ENCODE data around the gene TM4SF1.

TM4SF1 gene

GRCh38 chr3:149363053-149363452 is 14.4 kb downstream of the TM4SF1 start:
- DNase-seq, result no peak
- Histone ChIP-seq H3K4me3 (ENCODE audit: control insufficient read depth in 1 of 7, extremely low read depth in 1 of 7, insufficient read depth in 4 of 7, low read depth in 2 of 7, low read length in 6 of 7) (no peak overlapping the region), H3K9me3 (ENCODE audit: control extremely low read depth in 1 of 5, control insufficient read depth in 4 of 5, insufficient read depth in 2 of 5, low read depth in 1 of 5, low read length in 4 of 5) (no peaks in the 10 kb centered on the region), H3K27ac (ENCODE audit: insufficient read depth in 1 of 2, low read depth in 1 of 2, low read length in 2 of 2, poor library complexity in 1 of 2, severe bottlenecking in 2 of 2) (no peak overlapping the region), H3K4me1 (ENCODE audit: control extremely low read depth in 1 of 4, control insufficient read depth in 4 of 4, insufficient read depth in 4 of 4, low read length in 3 of 4) (peaks cover 0 to 7% (median 4%) of the 10 kb centered on the region in 4 experiments), H3K27me3 (replicated peaks in 2 of 5; ENCODE audit: control insufficient read depth in 4 of 5, insufficient read depth in 5 of 5, low read length in 4 of 5) (no peaks in the 10 kb centered on the region), H3K36me3 (ENCODE audit: control insufficient read depth in 4 of 4, insufficient read depth in 4 of 4, low read length in 3 of 4) (no peaks in the 10 kb centered on the region)
- CTCF ChIA-PET, result interaction anchor here (0.8 to 2.0 kb wide), 3 partner anchors 10 to 95 kb away, joined by 3 to 6 read pairs (median 4); no protein-coding TSS in a partner anchor
- POLR2A ChIA-PET, result no interaction called here
- 100% methylated on average over 2 of the region's 2 CpGs for WGBS (ENCODE audit: insufficient coverage)

GRCh38 chr3:149362366-149362765 is 15.1 kb downstream of the TM4SF1 start:
- no peak overlapping the region for H3K27ac ChIP-seq (ENCODE audit: insufficient read depth in 1 of 2, low read depth in 1 of 2, low read length in 2 of 2, poor library complexity in 1 of 2, severe bottlenecking in 2 of 2)

GRCh38 chr3:149356630-149357029 is 20.8 kb downstream of the TM4SF1 start:
- CTCF ChIA-PET, result interaction anchor here (1.8 kb wide), 2 partner anchors 14 to 124 kb away, joined by 7 to 8 read pairs; no protein-coding TSS in a partner anchor
- H3K9me3 ChIP-seq (ENCODE audit: control extremely low read depth in 1 of 5, control insufficient read depth in 4 of 5, insufficient read depth in 2 of 5, low read depth in 1 of 5, low read length in 4 of 5), result no peaks in the 10 kb centered on the region
- H3K36me3 ChIP-seq (ENCODE audit: control insufficient read depth in 4 of 4, insufficient read depth in 4 of 4, low read length in 3 of 4), result no peaks in the 10 kb centered on the region
- POLR2A ChIA-PET, result no interaction called here
- peaks cover 0 to 7% (median 0%) of the 10 kb centered on the region in 4 experiments for H3K4me1 ChIP-seq (ENCODE audit: control extremely low read depth in 1 of 4, control insufficient read depth in 4 of 4, insufficient read depth in 4 of 4, low read length in 3 of 4)
- 100% methylated on average over 2 of the region's 4 CpGs for WGBS (ENCODE audit: insufficient coverage)
- DNase-seq, result no peak
- no peak overlapping the region for H3K4me3 ChIP-seq (ENCODE audit: control insufficient read depth in 1 of 7, extremely low read depth in 1 of 7, insufficient read depth in 4 of 7, low read depth in 2 of 7, low read length in 6 of 7)
- H3K27me3 ChIP-seq (replicated peaks in 2 of 5; ENCODE audit: control insufficient read depth in 4 of 5, insufficient read depth in 5 of 5, low read length in 4 of 5), result no peaks in the 10 kb centered on the region
- H3K27ac ChIP-seq (ENCODE audit: insufficient read depth in 1 of 2, low read depth in 1 of 2, low read length in 2 of 2, poor library complexity in 1 of 2, severe bottlenecking in 2 of 2), result no peak overlapping the region

More at GRCh38 chr3:149362366-149362765, 15.1 kb downstream of the TM4SF1 start:
- WGBS (ENCODE audit: insufficient coverage), result 93% methylated on average over 4 of the region's 5 CpGs
- DNase-seq, result no peak
- Histone ChIP-seq H3K27me3 (replicated peaks in 2 of 5; ENCODE audit: control insufficient read depth in 4 of 5, insufficient read depth in 5 of 5, low read length in 4 of 5) (no peaks in the 10 kb centered on the region), H3K36me3 (ENCODE audit: control insufficient read depth in 4 of 4, insufficient read depth in 4 of 4, low read length in 3 of 4) (no peaks in the 10 kb centered on the region), H3K4me1 (ENCODE audit: control extremely low read depth in 1 of 4, control insufficient read depth in 4 of 4, insufficient read depth in 4 of 4, low read length in 3 of 4) (peaks cover 0 to 7% (median 4%) of the 10 kb centered on the region in 4 experiments), H3K9me3 (ENCODE audit: control extremely low read depth in 1 of 5, control insufficient read depth in 4 of 5, insufficient read depth in 2 of 5, low read depth in 1 of 5, low read length in 4 of 5) (no peaks in the 10 kb centered on the region), H3K4me3 (ENCODE audit: control insufficient read depth in 1 of 7, extremely low read depth in 1 of 7, insufficient read depth in 4 of 7, low read depth in 2 of 7, low read length in 6 of 7) (no peak overlapping the region)
- CTCF ChIA-PET, result interaction anchor here (0.6 to 2.0 kb wide), 6 partner anchors 8 to 374 kb away, joined by 3 to 6 read pairs (median 4); no protein-coding TSS in a partner anchor
- POLR2A ChIA-PET, result no interaction called here

GRCh38 chr3:149356044-149356592 is 21.3 kb downstream of the TM4SF1 start:
- Histone ChIP-seq H3K9me3 (ENCODE audit: control extremely low read depth in 1 of 5, control insufficient read depth in 4 of 5, insufficient read depth in 2 of 5, low read depth in 1 of 5, low read length in 4 of 5) (no peaks in the 10 kb centered on the region), H3K36me3 (ENCODE audit: control insufficient read depth in 4 of 4, insufficient read depth in 4 of 4, low read length in 3 of 4) (no peaks in the 10 kb centered on the region), H3K4me1 (ENCODE audit: control extremely low read depth in 1 of 4, control insufficient read depth in 4 of 4, insufficient read depth in 4 of 4, low read length in 3 of 4) (peaks cover 0 to 7% (median 0%) of the 10 kb centered on the region in 4 experiments), H3K4me3 (ENCODE audit: control insufficient read depth in 1 of 7, extremely low read depth in 1 of 7, insufficient read depth in 4 of 7, low read depth in 2 of 7, low read length in 6 of 7) (no peak overlapping the region), H3K27ac (ENCODE audit: insufficient read depth in 1 of 2, low read depth in 1 of 2, low read length in 2 of 2, poor library complexity in 1 of 2, severe bottlenecking in 2 of 2) (no peak overlapping the region), H3K27me3 (replicated peaks in 2 of 5; ENCODE audit: control insufficient read depth in 4 of 5, insufficient read depth in 5 of 5, low read length in 4 of 5) (no peaks in the 10 kb centered on the region)
- CTCF ChIA-PET, result interaction anchor here (1.5 to 2.0 kb wide), 3 partner anchors 20 to 125 kb away, joined by 4 to 7 read pairs (median 5); no protein-coding TSS in a partner anchor
- POLR2A ChIA-PET, result interaction anchor here (0.5 to 0.6 kb wide), 2 partner anchors 8 to 17 kb away, joined by 3 to 4 read pairs; no protein-coding TSS in a partner anchor
- 98% methylated on average over 5 of the region's 6 CpGs for WGBS (ENCODE audit: insufficient coverage)
- no peak for DNase-seq

- no peaks in the 10 kb centered on the region for H3K36me3 ChIP-seq (ENCODE audit: control insufficient read depth in 4 of 4, insufficient read depth in 4 of 4, low read length in 3 of 4)
- H3K4me3 ChIP-seq (ENCODE audit: control insufficient read depth in 1 of 7, extremely low read depth in 1 of 7, insufficient read depth in 4 of 7, low read depth in 2 of 7, low read length in 6 of 7), result no peak overlapping the region
- no peak for DNase-seq
- no peaks in the 10 kb centered on the region for H3K27me3 ChIP-seq (replicated peaks in 2 of 5; ENCODE audit: control insufficient read depth in 4 of 5, insufficient read depth in 5 of 5, low read length in 4 of 5)
- CTCF ChIA-PET, result interaction anchor here (0.7 to 3.8 kb wide), 6 partner anchors 8 to 125 kb away, joined by 3 to 19 read pairs (median 6); partner anchors contain the start of gene TM4SF4
- no peaks in the 10 kb centered on the region for H3K9me3 ChIP-seq (ENCODE audit: control extremely low read depth in 1 of 5, control insufficient read depth in 4 of 5, insufficient read depth in 2 of 5, low read depth in 1 of 5, low read length in 4 of 5)
- H3K27ac ChIP-seq (ENCODE audit: insufficient read depth in 1 of 2, low read depth in 1 of 2, low read length in 2 of 2, poor library complexity in 1 of 2, severe bottlenecking in 2 of 2), result no peak overlapping the region
- POLR2A ChIA-PET, result no interaction called here
- WGBS (ENCODE audit: insufficient coverage), result no CpG with 5 or more reads among the region's 1 CpG
- peaks cover 0 to 12% (median 1%) of the 10 kb centered on the region in 4 experiments for H3K4me1 ChIP-seq (ENCODE audit: control extremely low read depth in 1 of 4, control insufficient read depth in 4 of 4, insufficient read depth in 4 of 4, low read length in 3 of 4)
Observed at GRCh38 chr3:149353581-149354184, 23.8 kb downstream of the TM4SF1 start.

GRCh38 chr3:149352556-149352955 is 24.9 kb downstream of the TM4SF1 start:
- H3K4me1 ChIP-seq (ENCODE audit: control extremely low read depth in 1 of 4, control insufficient read depth in 4 of 4, insufficient read depth in 4 of 4, low read length in 3 of 4), result peaks cover 0 to 12% (median 1%) of the 10 kb centered on the region in 4 experiments
- DNase-seq, result peak; percentile 59 to 72 (median 72)
- ChIA-PET CTCF (interaction anchor here (0.6 to 3.8 kb wide), 13 partner anchors 9 to 154 kb away, joined by 3 to 19 read pairs (median 3); partner anchors contain the start of gene TM4SF4), POLR2A (interaction anchor here (0.6 kb wide), 1 partner anchor 128 kb away, joined by 10 read pairs; no protein-coding TSS in a partner anchor)
- peak overlapping the region in 1 of 7 experiments; percentile 7 for H3K4me3 ChIP-seq (ENCODE audit: control insufficient read depth in 1 of 7, extremely low read depth in 1 of 7, insufficient read depth in 4 of 7, low read depth in 2 of 7, low read length in 6 of 7)
- no peaks in the 10 kb centered on the region for H3K36me3 ChIP-seq (ENCODE audit: control insufficient read depth in 4 of 4, insufficient read depth in 4 of 4, low read length in 3 of 4)
- no peaks in the 10 kb centered on the region for H3K9me3 ChIP-seq (ENCODE audit: control extremely low read depth in 1 of 5, control insufficient read depth in 4 of 5, insufficient read depth in 2 of 5, low read depth in 1 of 5, low read length in 4 of 5)
- WGBS (ENCODE audit: insufficient coverage), result 61% methylated on average over 4 of the region's 7 CpGs
- no peak overlapping the region for H3K27ac ChIP-seq (ENCODE audit: insufficient read depth in 1 of 2, low read depth in 1 of 2, low read length in 2 of 2, poor library complexity in 1 of 2, severe bottlenecking in 2 of 2)
- H3K27me3 ChIP-seq (replicated peaks in 2 of 5; ENCODE audit: control insufficient read depth in 4 of 5, insufficient read depth in 5 of 5, low read length in 4 of 5), result no peaks in the 10 kb centered on the region

- no peak for DNase-seq
- no peak overlapping the region for H3K4me3 ChIP-seq (ENCODE audit: control insufficient read depth in 1 of 7, extremely low read depth in 1 of 7, insufficient read depth in 4 of 7, low read depth in 2 of 7, low read length in 6 of 7)
- ChIA-PET CTCF (interaction anchor here (1.2 to 2.8 kb wide), 8 partner anchors 9 to 149 kb away, joined by 3 to 19 read pairs (median 4); no protein-coding TSS in a partner anchor), POLR2A (no interaction called here)
- no peak overlapping the region for H3K27ac ChIP-seq (ENCODE audit: insufficient read depth in 1 of 2, low read depth in 1 of 2, low read length in 2 of 2, poor library complexity in 1 of 2, severe bottlenecking in 2 of 2)
- H3K36me3 ChIP-seq (ENCODE audit: control insufficient read depth in 4 of 4, insufficient read depth in 4 of 4, low read length in 3 of 4), result no peaks in the 10 kb centered on the region
- H3K4me1 ChIP-seq (ENCODE audit: control extremely low read depth in 1 of 4, control insufficient read depth in 4 of 4, insufficient read depth in 4 of 4, low read length in 3 of 4), result peaks cover 16 to 51% (median 40%) of the 10 kb centered on the region in 4 experiments
- WGBS (ENCODE audit: insufficient coverage), result 100% methylated on average over 3 of the region's 4 CpGs
- H3K9me3 ChIP-seq (ENCODE audit: control extremely low read depth in 1 of 5, control insufficient read depth in 4 of 5, insufficient read depth in 2 of 5, low read depth in 1 of 5, low read length in 4 of 5), result no peaks in the 10 kb centered on the region
- H3K27me3 ChIP-seq (replicated peaks in 2 of 5; ENCODE audit: control insufficient read depth in 4 of 5, insufficient read depth in 5 of 5, low read length in 4 of 5), result no peaks in the 10 kb centered on the region
Observed at GRCh38 chr3:149343951-149344350, 33.5 kb downstream of the TM4SF1 start.

All from common myeloid progenitor, CD34-positive (primary cell).